ENCODE results near the gene GCH1.

GCH1 gene

GRCh38 chr14:54792288-54792687 is 110.3 kb downstream of the GCH1 start:
- DNase-seq, result no peak

All from NCI-H2227 treated with DMSO at 0.1 percent for 48 hours (cell line).